ENCODE measurements around the gene IL31. TPM values are rescaled to one million over a fixed set of nuclear protein-coding genes. Genes with fewer than 3 reads are reported as not detected.

Gene IL31
- total RNA-seq, 1 experiment from 2014 or later, result not detected

DNA sequence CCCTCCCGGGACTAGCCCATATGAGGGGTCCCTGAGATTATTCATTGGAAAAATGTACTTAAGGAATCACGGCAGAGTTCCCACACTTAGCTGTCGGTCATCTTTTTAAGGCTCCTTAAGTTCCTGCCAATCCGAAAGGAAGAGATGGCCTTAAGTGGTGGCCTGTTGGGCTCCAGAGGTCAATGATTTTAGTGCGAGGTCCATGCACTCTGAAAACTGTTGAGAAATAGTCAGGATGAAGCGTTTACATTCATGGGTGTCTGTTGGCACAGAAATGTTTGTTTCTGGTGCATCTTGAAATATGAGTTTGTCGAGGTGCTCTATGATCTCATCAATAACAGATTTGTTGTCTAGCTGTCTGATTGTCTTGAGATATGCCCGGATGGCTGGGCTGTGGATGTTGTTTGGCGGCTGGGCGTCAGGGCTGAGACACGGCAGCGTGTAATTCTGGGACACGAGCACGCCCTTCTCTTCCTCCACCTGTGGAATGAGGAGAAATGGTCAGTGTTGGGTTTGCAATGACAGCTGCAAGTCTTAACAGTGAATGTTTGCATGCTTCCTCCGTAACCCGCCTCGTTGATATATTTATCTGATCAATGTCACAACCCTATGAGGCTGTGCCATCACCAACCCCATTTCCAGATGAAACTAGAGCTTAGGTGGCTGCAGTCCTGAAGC, 1.6 kb downstream of the IL31 start:
- intact Hi-C loops (cut with micrococcal nuclease; ENCODE audit: unreplicated experiment), result no loop called here
- BruUV-seq (replicated peaks), result no TSS peak
- Histone ChIP-seq H3K4me3 (ENCODE audit: low read depth, low read length, poor library complexity, severe bottlenecking) (no peak overlapping the region), H3K4me1 (ENCODE audit: insufficient read depth, low read length, poor library complexity, severe bottlenecking) (no peaks in the 10 kb centered on the region), H3K27me3 (replicated peaks; ENCODE audit: insufficient read depth, low read depth, low read length, poor library complexity) (no peaks in the 10 kb centered on the region), H3K9me3 (ENCODE audit: low read depth, low read length, poor library complexity, severe bottlenecking) (no peaks in the 10 kb centered on the region), H3K36me3 (ENCODE audit: insufficient read depth, low read length, poor library complexity, severe bottlenecking) (no peaks in the 10 kb centered on the region), H3K27ac (ENCODE audit: low read depth, low read length, poor library complexity, severe bottlenecking) (no peak overlapping the region)
- POLR2A ChIA-PET (ENCODE audit: low non-redundant PET), result no interaction called here
- CTCF ChIA-PET, result no interaction called here
- no peak for DNase-seq (ENCODE audit: low spot score)
- TF ChIP-seq, protein P1, sequence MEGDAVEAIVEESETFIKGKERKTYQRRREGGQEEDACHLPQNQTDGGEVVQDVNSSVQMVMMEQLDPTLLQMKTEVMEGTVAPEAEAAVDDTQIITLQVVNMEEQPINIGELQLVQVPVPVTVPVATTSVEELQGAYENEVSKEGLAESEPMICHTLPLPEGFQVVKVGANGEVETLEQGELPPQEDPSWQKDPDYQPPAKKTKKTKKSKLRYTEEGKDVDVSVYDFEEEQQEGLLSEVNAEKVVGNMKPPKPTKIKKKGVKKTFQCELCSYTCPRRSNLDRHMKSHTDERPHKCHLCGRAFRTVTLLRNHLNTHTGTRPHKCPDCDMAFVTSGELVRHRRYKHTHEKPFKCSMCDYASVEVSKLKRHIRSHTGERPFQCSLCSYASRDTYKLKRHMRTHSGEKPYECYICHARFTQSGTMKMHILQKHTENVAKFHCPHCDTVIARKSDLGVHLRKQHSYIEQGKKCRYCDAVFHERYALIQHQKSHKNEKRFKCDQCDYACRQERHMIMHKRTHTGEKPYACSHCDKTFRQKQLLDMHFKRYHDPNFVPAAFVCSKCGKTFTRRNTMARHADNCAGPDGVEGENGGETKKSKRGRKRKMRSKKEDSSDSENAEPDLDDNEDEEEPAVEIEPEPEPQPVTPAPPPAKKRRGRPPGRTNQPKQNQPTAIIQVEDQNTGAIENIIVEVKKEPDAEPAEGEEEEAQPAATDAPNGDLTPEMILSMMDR (conservative IDR thresholded peaks at IDR 0.05; ENCODE audit: low read depth, low read length), result no peak
- no peak for TF ChIP-seq EZH2 (IDR thresholded peaks at IDR 0.05; ENCODE audit: borderline replicate concordance, low read depth, low read length, poor library complexity, severe bottlenecking)

DNA sequence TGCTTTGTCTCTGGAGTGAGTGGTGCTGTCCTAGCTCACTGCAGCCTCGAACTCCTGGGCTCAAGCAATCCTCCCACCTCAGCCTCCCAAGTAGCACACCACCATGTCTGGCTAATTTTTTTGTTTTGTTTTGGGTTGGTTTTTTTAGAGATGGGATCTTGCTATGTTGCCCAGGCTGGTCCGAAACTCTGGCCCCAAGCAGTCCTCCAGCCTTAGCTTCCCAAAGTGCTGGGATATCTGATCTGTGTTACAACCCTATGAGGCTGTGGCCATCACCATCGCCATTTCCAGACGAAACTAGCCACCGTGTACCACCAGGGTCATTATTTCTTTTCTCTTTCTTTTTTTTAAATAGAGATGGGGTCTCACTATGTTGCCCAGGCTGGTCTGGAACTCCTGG, 2.6 kb downstream of the IL31 start:
- no peaks in the 10 kb centered on the region for H3K27me3 ChIP-seq (replicated peaks; ENCODE audit: insufficient read depth, low read depth, low read length, poor library complexity)
- DNase-seq (ENCODE audit: low spot score), result no peak
- intact Hi-C loops (cut with micrococcal nuclease; ENCODE audit: unreplicated experiment), result no loop called here
- no peak for TF ChIP-seq EZH2 (IDR thresholded peaks at IDR 0.05; ENCODE audit: borderline replicate concordance, low read depth, low read length, poor library complexity, severe bottlenecking)
- TF ChIP-seq, protein P1 (conservative IDR thresholded peaks at IDR 0.05; ENCODE audit: low read depth, low read length), result no peak
- no peak overlapping the region for H3K4me3 ChIP-seq (ENCODE audit: low read depth, low read length, poor library complexity, severe bottlenecking)
- no TSS peak for BruUV-seq (replicated peaks)
- no peak overlapping the region for H3K27ac ChIP-seq (ENCODE audit: low read depth, low read length, poor library complexity, severe bottlenecking)
- H3K36me3 ChIP-seq (ENCODE audit: insufficient read depth, low read length, poor library complexity, severe bottlenecking), result no peaks in the 10 kb centered on the region
- no peaks in the 10 kb centered on the region for H3K9me3 ChIP-seq (ENCODE audit: low read depth, low read length, poor library complexity, severe bottlenecking)
- ChIA-PET CTCF (no interaction called here), POLR2A (ENCODE audit: low non-redundant PET) (no interaction called here)
- no peaks in the 10 kb centered on the region for H3K4me1 ChIP-seq (ENCODE audit: insufficient read depth, low read length, poor library complexity, severe bottlenecking)

DNA sequence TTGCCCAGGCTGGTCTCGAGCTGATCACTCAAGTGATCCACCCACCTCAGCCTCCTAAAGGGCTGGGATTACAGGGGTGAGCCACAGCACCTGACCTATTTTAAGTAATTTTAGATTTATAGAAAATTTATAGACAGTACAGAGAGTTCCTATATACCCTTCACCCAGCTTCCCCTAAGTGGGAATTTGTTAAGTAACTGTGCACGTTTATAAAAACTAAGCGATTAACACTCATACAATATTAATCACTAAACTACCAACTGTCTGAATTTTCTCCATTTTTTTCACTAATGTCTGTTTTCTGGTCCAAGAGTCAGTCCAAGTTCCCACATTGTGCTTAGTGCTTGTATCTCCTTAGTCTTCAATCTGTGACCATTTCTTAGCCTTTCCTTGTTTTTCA, 5.5 kb downstream of the IL31 start:
- TF ChIP-seq, protein P1 (conservative IDR thresholded peaks at IDR 0.05; ENCODE audit: low read depth, low read length), result no peak
- TF ChIP-seq EZH2 (IDR thresholded peaks at IDR 0.05; ENCODE audit: borderline replicate concordance, low read depth, low read length, poor library complexity, severe bottlenecking), result no peak
- no peak overlapping the region for H3K27ac ChIP-seq (ENCODE audit: low read depth, low read length, poor library complexity, severe bottlenecking)
- BruUV-seq (replicated peaks), result no TSS peak
- H3K4me1 ChIP-seq (ENCODE audit: insufficient read depth, low read length, poor library complexity, severe bottlenecking), result no peaks in the 10 kb centered on the region
- ChIA-PET CTCF (no interaction called here), POLR2A (ENCODE audit: low non-redundant PET) (no interaction called here)
- DNase-seq (ENCODE audit: low spot score), result no peak
- H3K36me3 ChIP-seq (ENCODE audit: insufficient read depth, low read length, poor library complexity, severe bottlenecking), result no peaks in the 10 kb centered on the region
- H3K4me3 ChIP-seq (ENCODE audit: low read depth, low read length, poor library complexity, severe bottlenecking), result no peak overlapping the region
- no peaks in the 10 kb centered on the region for H3K9me3 ChIP-seq (ENCODE audit: low read depth, low read length, poor library complexity, severe bottlenecking)
- intact Hi-C loops (cut with micrococcal nuclease; ENCODE audit: unreplicated experiment), result no loop called here
- no peaks in the 10 kb centered on the region for H3K27me3 ChIP-seq (replicated peaks; ENCODE audit: insufficient read depth, low read depth, low read length, poor library complexity)

Data from A673 (cell line).